Measurements from ENCODE around the gene NCF1.
"Not testable (repeated sequence)": the region's sequence is repeated elsewhere in the genome, so short reads cannot be mapped to it uniquely, and the experiment has no call there.

NCF1 gene

DNA sequence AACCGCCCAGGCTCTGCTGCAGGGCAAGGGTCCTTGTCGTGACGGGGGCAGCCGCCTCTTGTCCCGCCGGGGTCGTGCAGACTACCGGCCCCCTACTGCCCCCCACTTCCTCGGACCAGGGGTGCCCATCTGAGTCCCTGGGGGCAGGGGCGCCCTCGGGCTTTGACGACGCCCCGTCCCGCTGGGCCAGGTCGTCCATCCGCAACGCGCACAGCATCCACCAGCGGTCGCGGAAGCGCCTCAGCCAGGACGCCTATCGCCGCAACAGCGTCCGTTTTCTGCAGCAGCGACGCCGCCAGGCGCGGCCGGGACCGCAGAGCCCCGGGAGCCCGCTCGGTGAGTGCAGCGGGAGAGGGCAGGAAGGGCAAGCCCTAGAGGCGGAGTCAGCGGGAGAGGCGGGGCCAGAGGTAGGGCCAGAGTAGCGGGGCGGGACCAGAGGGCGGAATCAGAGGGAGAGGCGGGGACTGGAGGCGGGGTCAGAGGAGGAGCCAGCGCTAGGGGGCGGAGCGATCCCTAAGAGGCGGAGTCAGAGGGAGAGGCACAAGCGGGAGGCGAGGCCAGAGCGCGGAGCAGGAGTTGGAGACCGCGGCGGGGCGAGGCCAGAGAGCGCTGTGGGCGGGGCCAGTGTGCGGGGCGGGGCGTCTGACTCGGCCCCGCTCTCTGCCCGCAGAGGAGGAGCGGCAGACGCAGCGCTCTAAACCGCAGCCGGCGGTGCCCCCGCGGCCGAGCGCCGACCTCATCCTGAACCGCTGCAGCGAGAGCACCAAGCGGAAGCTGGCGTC is 14.7 kb downstream of the NCF1 start:
- peak; percentile 95 to 97 for DNase-seq

DNA sequence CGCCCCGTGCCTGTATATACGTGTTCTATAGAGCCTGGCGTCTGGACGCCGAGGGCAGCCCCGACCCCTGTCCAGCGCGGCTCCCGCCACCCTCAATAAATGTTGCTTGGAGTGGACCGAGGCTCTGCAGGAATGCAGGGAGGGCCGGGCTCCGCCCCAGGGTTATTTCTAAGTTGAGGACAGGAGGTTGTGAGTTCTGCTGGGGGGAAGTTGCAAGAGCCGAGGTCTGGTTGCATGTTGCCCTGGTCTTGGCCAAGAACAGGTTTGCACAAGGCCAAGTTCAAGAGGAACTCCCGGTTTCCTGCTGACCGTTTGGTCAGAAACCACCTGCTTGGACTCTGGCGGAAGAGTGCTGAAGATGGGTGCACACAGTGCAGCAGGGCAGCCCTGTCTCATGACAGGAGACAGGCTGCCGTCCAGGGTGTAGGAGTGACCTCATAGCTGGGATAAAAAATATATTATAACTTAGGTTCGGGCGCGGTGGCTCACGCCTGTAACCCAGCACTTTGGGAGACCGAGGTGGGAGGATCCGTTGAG is 15.5 kb downstream of the NCF1 start:
- DNase-seq, result not testable (repeated sequence)

DNA sequence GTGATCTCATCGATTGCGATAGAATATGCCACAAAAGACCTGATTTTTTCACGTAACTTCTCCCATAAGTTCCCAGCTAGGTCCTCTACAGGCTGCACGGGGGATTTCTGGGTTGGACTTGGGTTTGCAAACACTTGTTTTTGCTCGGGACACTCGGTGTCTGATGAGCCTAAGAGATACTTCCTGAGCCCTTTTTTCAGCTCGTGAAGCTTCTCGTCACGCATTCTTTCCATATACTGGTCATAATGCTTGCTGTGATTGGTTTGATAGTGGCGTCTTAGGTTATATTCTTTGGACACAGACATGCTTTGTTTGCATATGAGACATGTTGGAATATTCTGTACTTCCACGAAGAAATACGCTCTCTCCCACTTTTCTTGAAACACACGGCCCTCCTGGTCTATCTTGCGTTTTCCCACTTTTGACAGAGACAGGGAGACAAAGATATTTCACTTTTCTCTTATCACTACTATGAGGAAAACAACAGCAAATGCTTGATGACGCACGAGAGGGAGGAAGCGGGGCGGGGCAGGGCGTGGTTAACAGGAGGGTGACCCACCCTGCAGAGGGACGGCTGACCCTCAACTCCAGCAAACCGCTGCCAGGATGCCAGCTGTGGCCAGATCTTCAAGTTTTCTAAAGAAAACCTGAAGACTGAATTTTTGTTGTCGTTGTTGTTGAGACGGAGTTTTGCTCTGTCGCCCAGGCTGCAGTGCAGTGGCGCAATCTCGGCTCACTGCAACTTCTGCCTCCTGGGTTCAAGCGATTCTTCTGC is 24.2 kb downstream of the NCF1 start:
- not testable (repeated sequence) for DNase-seq

DNA sequence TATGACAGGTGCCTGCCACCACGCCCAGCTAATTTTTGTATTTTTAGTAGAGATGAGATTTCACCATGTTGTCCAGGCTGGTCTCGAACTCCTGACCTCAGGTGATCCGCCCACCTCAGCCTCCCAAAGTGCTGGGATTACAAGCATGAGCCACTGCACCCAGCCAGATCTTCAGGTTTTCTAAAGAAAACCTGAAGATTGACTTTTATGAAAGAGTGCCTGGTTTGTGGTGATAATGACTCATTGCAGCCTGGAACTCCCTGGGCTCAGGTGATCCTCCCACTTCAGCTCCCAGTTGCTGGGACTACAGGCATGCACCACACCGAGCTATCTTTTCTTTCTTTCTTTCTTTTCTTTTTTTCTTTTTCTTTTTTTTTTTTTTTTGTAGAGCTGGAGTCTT is 24.8 kb downstream of the NCF1 start:
- DNase-seq, result not testable (repeated sequence)

- not testable (repeated sequence) for DNase-seq
Observed at GRCh38 chr7:74815882-74816281, 42.1 kb downstream of the NCF1 start.

GRCh38 chr7:74820146-74820805 is 46.5 kb downstream of the NCF1 start:
- DNase-seq, result not testable (repeated sequence)

DNA sequence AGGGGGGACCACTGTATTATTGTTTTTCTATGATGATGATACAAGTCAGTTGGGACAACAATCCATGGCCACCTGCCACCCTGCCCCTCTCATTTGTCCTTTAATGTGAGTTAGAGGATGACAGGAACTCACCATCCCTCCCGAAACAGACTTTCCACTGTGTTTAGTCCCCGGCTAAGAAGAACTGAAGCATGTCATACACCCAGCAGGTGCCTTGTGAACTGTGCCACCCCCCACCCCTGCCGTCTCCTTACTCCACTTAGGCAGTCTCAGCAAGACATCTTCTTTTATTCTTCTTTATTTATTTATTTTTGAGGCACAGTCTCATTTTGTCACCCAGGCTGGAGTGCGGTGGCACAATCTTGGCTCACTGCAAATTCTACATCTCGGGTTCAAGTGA is 47.4 kb downstream of the NCF1 start:
- DNase-seq, result not testable (repeated sequence)

DNA sequence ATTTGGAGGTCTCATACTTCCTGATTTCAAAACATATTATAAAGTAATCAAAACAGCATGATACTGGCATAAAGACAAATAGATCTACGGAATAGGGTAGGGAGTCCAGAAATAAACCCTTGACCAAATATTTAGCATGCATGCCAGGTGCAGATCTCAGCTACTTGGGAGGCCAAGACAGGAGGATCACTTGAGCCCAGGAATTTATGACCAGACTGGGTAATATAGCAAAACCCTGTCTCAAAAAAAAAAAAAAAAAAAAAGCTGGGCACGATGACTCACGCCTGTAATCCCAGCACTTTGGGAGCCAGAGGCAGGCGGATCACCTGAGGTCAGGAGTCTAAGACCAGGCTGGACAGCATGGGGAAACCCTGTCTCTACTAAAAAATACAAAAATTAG is 56.1 kb downstream of the NCF1 start:
- DNase-seq, result not testable (repeated sequence)

- DNase-seq, result not testable (repeated sequence)
Observed at GRCh38 chr7:74830411-74830810, 56.6 kb downstream of the NCF1 start.

All from stimulated activated CD4-positive, alpha-beta T cell treated with anti-CD3 and anti-CD28 coated beads, Interleukin-2, amount 100 ng/mL, for 24 hours (primary cell).